Fibroblast of peridontal ligament (primary cell): Measurements from ENCODE around the gene CDC42BPA.
"Not testable (repeated sequence)": the region's sequence is repeated elsewhere in the genome, so short reads cannot be mapped to it uniquely, and the experiment has no call there.

Experiments used
- DNase-seq: peaks from one replicate; pipeline ENCODE4 v3.0.0-alpha.2; 2010; ENCODE audit errors: extremely low read depth

Gene CDC42BPA

DNA sequence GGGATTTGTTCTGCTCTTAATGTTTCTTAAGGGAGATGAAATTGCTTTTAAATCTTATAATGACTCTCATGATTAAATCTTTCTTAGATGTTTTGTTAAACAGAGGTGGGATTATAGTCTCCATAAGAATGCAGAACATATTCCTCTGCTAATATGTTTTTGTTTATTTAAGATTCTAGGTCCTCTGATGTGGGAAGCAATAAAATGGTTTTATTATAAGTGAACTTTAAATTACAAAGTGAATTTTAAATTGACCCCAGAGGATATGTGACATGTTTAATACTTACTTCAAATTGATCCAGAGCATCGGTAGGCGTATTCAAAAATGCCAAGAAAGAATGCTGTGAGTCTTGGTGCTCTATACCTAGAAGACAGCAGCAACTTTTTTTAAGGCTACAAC lies 248.8 kb downstream of the CDC42BPA start:
- no peak for DNase-seq

GRCh38 chr1:227068883-227069282 lies 249.4 kb downstream of the CDC42BPA start:
- peak; percentile 9 for DNase-seq

DNA sequence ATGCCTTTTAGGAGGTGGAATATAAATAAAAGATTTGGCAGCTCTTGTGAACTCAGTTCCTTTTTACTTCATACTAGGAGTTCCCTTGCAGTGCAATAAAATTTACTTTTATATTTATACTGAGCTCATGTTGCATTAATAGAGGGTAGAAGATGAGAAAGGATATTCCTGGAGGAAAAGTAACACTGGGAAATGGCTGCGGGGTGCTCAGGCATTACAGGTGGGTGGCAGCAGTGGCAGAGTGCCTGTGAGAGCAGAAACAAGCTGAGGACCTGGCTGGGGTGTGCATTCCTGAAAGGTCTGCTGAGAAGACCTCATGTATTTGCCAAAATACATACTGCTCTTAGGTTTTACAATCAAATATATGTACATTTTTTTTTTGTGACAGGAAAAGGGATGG lies 251.3 kb downstream of the CDC42BPA start:
- DNase-seq, result no peak

GRCh38 chr1:227065311-227065710 lies 253.0 kb downstream of the CDC42BPA start:
- peak; percentile 40 for DNase-seq

- DNase-seq, result no peak
Observed at GRCh38 chr1:227062306-227062705, 256.0 kb downstream of the CDC42BPA start.

- peak; percentile 29 for DNase-seq
Observed at GRCh38 chr1:227059076-227059475, 259.2 kb downstream of the CDC42BPA start.

GRCh38 chr1:227058321-227058751 lies 260.0 kb downstream of the CDC42BPA start:
- peak; percentile 70 for DNase-seq

- DNase-seq, result no peak
Observed at GRCh38 chr1:227049253-227049652, 269.0 kb downstream of the CDC42BPA start.

- peak; percentile 70 for DNase-seq
Observed at GRCh38 chr1:227043755-227044154, 274.5 kb downstream of the CDC42BPA start.

DNA sequence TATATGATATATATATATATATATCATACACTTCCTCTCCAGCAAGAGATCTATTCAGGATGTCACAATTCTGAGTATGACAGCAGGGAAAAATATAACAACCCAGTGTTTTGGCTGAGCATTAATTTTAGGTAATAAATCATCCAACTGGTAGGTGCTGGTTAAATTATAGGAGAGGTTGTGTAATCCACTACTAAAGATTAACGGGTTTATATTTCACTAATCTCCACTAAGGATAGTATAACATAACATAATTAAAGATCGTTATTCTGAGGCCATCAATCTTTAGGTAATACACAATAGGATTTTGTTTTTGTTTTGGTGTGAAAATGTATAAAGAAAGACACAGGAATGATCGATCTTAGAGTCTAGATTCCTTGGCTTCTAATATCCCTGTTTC lies 276.0 kb downstream of the CDC42BPA start:
- DNase-seq, result no peak

- peak; percentile 64 for DNase-seq
Observed at GRCh38 chr1:227038401-227038800, 279.9 kb downstream of the CDC42BPA start.

- DNase-seq, result no peak
Observed at GRCh38 chr1:227037121-227037520, 281.2 kb downstream of the CDC42BPA start.

- no peak for DNase-seq
Observed at GRCh38 chr1:227035316-227035715, 283.0 kb downstream of the CDC42BPA start.

GRCh38 chr1:227033880-227034279 lies 284.4 kb downstream of the CDC42BPA start:
- DNase-seq, result no peak

- DNase-seq, result no peak
Observed at GRCh38 chr1:227032396-227032795, 285.9 kb downstream of the CDC42BPA start.

GRCh38 chr1:227016990-227017389 lies 301.3 kb downstream of the CDC42BPA start:
- no peak for DNase-seq

DNA sequence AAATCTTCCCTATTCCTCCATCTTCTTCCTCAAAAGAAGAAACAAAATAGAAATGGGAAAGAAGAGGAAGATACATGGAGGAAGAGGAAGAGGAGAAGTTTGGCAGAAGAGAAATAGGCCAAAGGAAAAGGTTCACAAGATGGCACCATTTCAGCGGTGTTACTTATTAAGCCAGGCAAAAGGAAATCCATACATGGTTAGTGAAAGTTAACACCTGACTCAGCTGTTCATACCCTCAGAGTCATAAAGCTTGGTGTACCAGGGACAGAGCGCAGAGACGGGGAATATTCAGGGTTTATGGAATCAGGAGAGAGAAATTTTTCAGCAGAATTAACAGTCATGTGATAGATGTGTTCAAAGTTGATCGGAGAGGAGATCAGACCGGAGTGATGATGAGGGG lies 307.6 kb downstream of the CDC42BPA start:
- no peak for DNase-seq

GRCh38 chr1:227009937-227010336 lies 308.4 kb downstream of the CDC42BPA start:
- no peak for DNase-seq

DNA sequence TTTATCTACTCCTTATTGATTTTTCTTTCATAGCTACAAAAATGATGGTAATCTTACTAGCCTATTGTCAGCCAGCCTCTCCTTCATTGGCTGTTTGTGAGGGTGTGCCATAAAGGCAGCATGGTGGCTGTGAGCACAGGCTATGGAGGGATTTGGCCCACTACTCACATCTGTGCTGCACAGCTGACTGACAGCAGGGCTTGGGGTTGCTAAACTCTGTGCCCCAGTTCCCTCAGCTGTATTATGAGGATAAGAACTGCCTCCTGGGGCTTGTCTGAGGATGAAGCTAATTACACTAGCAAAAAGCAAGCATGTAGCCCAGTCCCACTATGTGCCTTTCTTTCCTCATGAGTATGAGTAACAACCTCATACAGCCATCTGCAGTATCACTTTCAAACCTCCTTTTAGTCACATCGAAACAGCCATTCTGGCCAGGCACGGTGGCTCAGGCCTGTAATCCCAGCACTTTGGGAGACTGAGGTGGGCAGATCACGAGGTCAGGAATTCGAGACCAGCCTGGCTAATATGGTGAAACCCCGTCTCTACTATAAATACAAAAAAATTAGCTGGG lies 312.0 kb downstream of the CDC42BPA start:
- no peak for DNase-seq

- DNase-seq, result no peak
Observed at GRCh38 chr1:227004796-227005195, 313.5 kb downstream of the CDC42BPA start.

GRCh38 chr1:227003165-227003564 lies 315.1 kb downstream of the CDC42BPA start:
- DNase-seq, result no peak

DNA sequence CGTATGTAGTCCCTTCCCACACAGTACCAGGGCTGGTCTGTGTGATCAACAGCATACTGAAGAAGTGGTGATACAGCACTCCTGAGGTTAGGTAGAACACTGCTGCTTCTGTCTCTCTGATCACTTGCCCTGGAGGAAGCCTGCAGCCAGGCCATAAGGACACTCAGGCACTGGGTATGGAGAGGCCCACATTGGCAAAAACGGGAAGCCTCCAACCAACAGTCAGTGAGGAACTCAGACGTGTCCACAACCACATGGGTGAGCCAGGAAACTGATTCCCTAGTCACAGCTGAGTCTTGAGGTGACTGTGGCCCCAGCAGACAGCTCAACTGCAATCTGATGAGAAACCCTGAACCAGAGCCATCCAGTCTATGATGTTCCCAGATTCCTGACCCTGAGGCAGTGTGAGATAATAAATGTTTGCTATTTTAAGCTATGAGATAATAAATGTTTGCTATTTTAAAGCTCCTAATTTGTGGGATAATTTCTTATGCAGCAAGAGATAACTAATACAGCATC lies 315.7 kb downstream of the CDC42BPA start:
- no peak for DNase-seq

DNA sequence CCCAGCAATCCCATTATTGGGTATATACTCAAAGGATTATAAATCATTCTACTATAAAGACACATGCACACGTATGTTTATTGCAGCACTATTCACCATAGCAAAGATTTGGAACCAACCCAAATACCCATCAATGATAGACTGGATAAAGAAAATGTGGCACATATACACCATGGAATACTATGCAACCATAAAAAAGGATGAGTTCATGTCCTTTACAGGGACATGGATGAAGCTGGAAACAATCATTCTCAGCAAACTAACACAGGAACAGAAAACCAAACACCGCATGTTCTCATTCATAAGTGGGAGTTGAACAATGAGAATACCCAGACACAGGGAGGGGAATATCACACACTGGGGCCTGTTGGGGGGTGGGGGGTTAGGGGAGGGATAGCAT lies 318.7 kb downstream of the CDC42BPA start:
- DNase-seq, result not testable (repeated sequence)
